GM23338 (cell line): Measurements from ENCODE around the gene CCR5. TPM values are rescaled to one million over a fixed set of nuclear protein-coding genes. Genes with fewer than 3 reads are reported as not detected.
A peak's percentile ranks its signal among the peaks of the same experiment; 100 is the strongest.

ENCODE experiments used
- ATAC-seq: fragments of 200-7000 bp; cut with Tn5 transposase; 3 replicates; pipeline ENCODE4 v1.9.1; 2020
- DNase-seq: peaks from one replicate; pipeline ENCODE4 v3.0.0-alpha.2; 2015; ENCODE audit warnings: low spot score
- H2AFZ ChIP-seq: fragments of 200-600 bp; sonication (generic); 2 replicates; pipeline ENCODE4 v1.8.0; 2016; ENCODE audit warnings: antibody characterized with exemption, mild to moderate bottlenecking, moderate library complexity
- H3F3A ChIP-seq: fragments of 200-600 bp; sonication (generic); replicated peaks from 2 replicates; pipeline ENCODE4 v1.8.0; 2017; ENCODE audit warnings: antibody characterized with exemption, mixed run types, low read depth
- H3K27ac ChIP-seq: fragments of 200-600 bp; sonication (generic); 2 replicates; pipeline ENCODE4 v1.6.1; 2016; ENCODE audit warnings: low read depth
- H3K27me3 ChIP-seq: fragments of 200-600 bp; sonication (generic); 2 replicates; pipeline ENCODE4 v1.8.0; 2016; ENCODE audit warnings: mild to moderate bottlenecking, mixed run types, moderate library complexity; ENCODE audit not compliant: insufficient read depth
- H3K36me3 ChIP-seq: fragments of 200-600 bp; sonication (generic); 2 replicates; pipeline ENCODE4 v1.8.0; 2016; ENCODE audit warnings: mild to moderate bottlenecking; ENCODE audit not compliant: insufficient read depth
- H3K4me1 ChIP-seq: fragments of 200-600 bp; sonication (generic); 2 replicates; pipeline ENCODE4 v1.8.0; 2016; ENCODE audit warnings: mild to moderate bottlenecking, moderate library complexity; ENCODE audit not compliant: insufficient read depth
- H3K4me2 ChIP-seq: fragments of 200-600 bp; sonication (generic); 2 replicates; pipeline ENCODE4 v1.7.1; 2017; ENCODE audit warnings: mixed run types
- H3K4me3 ChIP-seq: fragments of 200-600 bp; sonication (generic); 2 replicates; pipeline ENCODE4 v1.6.1; 2016; ENCODE audit warnings: mixed run types
- H3K79me2 ChIP-seq: fragments of 200-600 bp; sonication (generic); replicated peaks from 2 replicates; pipeline ENCODE4 v1.8.0; 2017; ENCODE audit warnings: mild to moderate bottlenecking; ENCODE audit not compliant: insufficient read depth
- H3K9me2 ChIP-seq: fragments of 200-600 bp; sonication (generic); 2 replicates; pipeline ENCODE4 v1.8.0; 2017; ENCODE audit not compliant: insufficient read depth
- H4K20me1 ChIP-seq: fragments of 200-600 bp; sonication (generic); replicated peaks from 2 replicates; pipeline ENCODE4 v1.8.0; 2017; ENCODE audit warnings: mild to moderate bottlenecking; ENCODE audit not compliant: insufficient read depth
- H3K27ac Mint-ChIP-seq: 2 replicates; pipeline ENCODE4 v1.8.0; 2020; ENCODE audit warnings: inconsistent platforms, mild to moderate bottlenecking, moderate library complexity, mixed read lengths
- H3K27me3 Mint-ChIP-seq: 3 replicates; pipeline ENCODE4 v1.8.0; 2022; ENCODE audit warnings: low read depth, mild to moderate bottlenecking, moderate library complexity, mixed read lengths, inconsistent platforms; ENCODE audit not compliant: insufficient read depth, poor library complexity
- H3K36me3 Mint-ChIP-seq: 3 replicates; pipeline ENCODE4 v1.8.0; 2021; ENCODE audit warnings: low read depth, mild to moderate bottlenecking, inconsistent platforms, moderate library complexity, mixed read lengths
- H3K4me1 Mint-ChIP-seq: 3 replicates; pipeline ENCODE4 v1.8.0; 2020; ENCODE audit warnings: mild to moderate bottlenecking, inconsistent platforms, mixed read lengths
- H3K4me3 Mint-ChIP-seq: 3 replicates; pipeline ENCODE4 v1.8.0; 2021; ENCODE audit warnings: moderate library complexity, mild to moderate bottlenecking, inconsistent platforms, mixed read lengths
- H3K9me3 Mint-ChIP-seq: 3 replicates; pipeline ENCODE4 v1.8.0; 2020; ENCODE audit warnings: moderate library complexity, mild to moderate bottlenecking, inconsistent platforms, mixed read lengths
- CREB1 ChIP-seq: fragments of 250-450 bp; sonication (Bioruptor Pico); IDR thresholded peaks from 2 replicates; pipeline ENCODE4 v1.5.0; 2020; ENCODE audit warnings: low read depth, mild to moderate bottlenecking, moderate library complexity
- CTCF ChIP-seq, 2 experiments: fragments of 200-600 bp in 1 of 2; sonication (generic) in 1 of 2; conservative IDR thresholded peaks; 2 replicates each; pipeline versions ENCODE4 v1.5.1 to v1.6.1; 2016 to 2017; ENCODE audit warnings: antibody characterized with exemption in 2 of 2, low read depth in 2 of 2, mild to moderate bottlenecking in 2 of 2, moderate library complexity in 1 of 2
- EZH2 ChIP-seq: fragments of 200-600 bp; sonication (generic); IDR thresholded peaks from one replicate; pipeline ENCODE4 v1.8.0; 2017; ENCODE audit warnings: antibody characterized with exemption, mild to moderate bottlenecking, low read depth; ENCODE audit not compliant: unreplicated experiment
- EZH2phosphoT487 ChIP-seq: fragments of 200-600 bp; sonication (generic); IDR thresholded peaks from one replicate; pipeline ENCODE4 v1.8.1; 2018; ENCODE audit warnings: antibody characterized with exemption; ENCODE audit not compliant: unreplicated experiment
- JUNB ChIP-seq: IDR thresholded peaks from one replicate; pipeline ENCODE4 v1.6.1; 2016; ENCODE audit warnings: antibody characterized with exemption; ENCODE audit not compliant: unreplicated experiment
- NANOG ChIP-seq: IDR thresholded peaks from 2 replicates; pipeline ENCODE4 v1.6.1; 2016; ENCODE audit warnings: antibody characterized with exemption, borderline replicate concordance
- POLR2AphosphoS5 ChIP-seq: IDR thresholded peaks from 2 replicates; pipeline ENCODE4 v1.6.1; 2016; ENCODE audit warnings: antibody characterized with exemption, low read depth
- REST ChIP-seq: IDR thresholded peaks from one replicate; pipeline ENCODE4 v1.6.1; 2018; ENCODE audit warnings: antibody characterized with exemption; ENCODE audit not compliant: unreplicated experiment
- STAT1 ChIP-seq: IDR thresholded peaks from one replicate; pipeline ENCODE4 v1.6.1; 2016; ENCODE audit warnings: antibody characterized with exemption; ENCODE audit not compliant: unreplicated experiment
- ZNF114 ChIP-seq: fragments of 250-450 bp; sonication (Bioruptor Pico); IDR thresholded peaks from 2 replicates; pipeline ENCODE4 v1.5.0; 2020; ENCODE audit warnings: mild to moderate bottlenecking, moderate library complexity
- ZNF331 ChIP-seq: fragments of 250-450 bp; sonication (Bioruptor Pico); IDR thresholded peaks from 2 replicates; pipeline ENCODE4 v1.5.0; 2020; ENCODE audit warnings: low read depth, mild to moderate bottlenecking, moderate library complexity
- polyA plus RNA-seq: library from polyadenylated mRNA; unstranded; fragments of >200 nt; fragmentation: Nextera tagmentation; extraction: Ambion mirVana; gene quantifications from 2 replicates; pipeline ENCODE4 v1.2.1, GENCODE V29; 2016
- total RNA-seq: library from RNA; depleted of rRNA; stranded (reverse); fragments of >200 nt; shearing (Covaris generic); gene quantifications from 2 replicates; pipeline ENCODE4 v1.2.3, GENCODE V29; 2014

The CCR5 gene
- total and polyA plus RNA-seq, 2 experiments from 2014 or later: not detected

DNA sequence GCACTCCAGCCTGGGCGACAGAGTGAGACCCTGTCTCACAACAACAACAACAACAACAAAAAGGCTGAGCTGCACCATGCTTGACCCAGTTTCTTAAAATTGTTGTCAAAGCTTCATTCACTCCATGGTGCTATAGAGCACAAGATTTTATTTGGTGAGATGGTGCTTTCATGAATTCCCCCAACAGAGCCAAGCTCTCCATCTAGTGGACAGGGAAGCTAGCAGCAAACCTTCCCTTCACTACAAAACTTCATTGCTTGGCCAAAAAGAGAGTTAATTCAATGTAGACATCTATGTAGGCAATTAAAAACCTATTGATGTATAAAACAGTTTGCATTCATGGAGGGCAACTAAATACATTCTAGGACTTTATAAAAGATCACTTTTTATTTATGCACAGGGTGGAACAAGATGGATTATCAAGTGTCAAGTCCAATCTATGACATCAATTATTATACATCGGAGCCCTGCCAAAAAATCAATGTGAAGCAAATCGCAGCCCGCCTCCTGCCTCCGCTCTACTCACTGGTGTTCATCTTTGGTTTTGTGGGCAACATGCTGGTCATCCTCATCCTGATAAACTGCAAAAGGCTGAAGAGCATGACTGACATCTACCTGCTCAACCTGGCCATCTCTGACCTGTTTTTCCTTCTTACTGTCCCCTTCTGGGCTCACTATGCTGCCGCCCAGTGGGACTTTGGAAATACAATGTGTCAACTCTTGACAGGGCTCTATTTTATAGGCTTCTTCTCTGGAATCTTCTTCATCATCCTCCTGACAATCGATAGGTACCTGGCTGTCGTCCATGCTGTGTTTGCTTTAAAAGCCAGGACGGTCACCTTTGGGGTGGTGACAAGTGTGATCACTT, 2.0 kb downstream of the CCR5 start:
- H3K79me2 ChIP-seq: no peaks in the 10 kb centered on the region
- peak; percentile 52 for DNase-seq
- no peaks in the 10 kb centered on the region for H3K36me3 ChIP-seq
- no peak overlapping the region for H3K4me3 ChIP-seq
- H3K4me1 ChIP-seq: peaks cover 8% of the 10 kb centered on the region
- peak; percentile 51 for ATAC-seq
- H3K36me3 Mint-ChIP-seq: no peaks in the 10 kb centered on the region; the same call in 2 of the 3 replicates
- no peaks in the 10 kb centered on the region; the same call in 2 of the 3 replicates for H3K9me3 Mint-ChIP-seq
- H3K9me2 ChIP-seq: no peaks in the 10 kb centered on the region
- peak; percentile 67 to 79 for TF ChIP-seq CTCF (conservative IDR thresholded peaks at IDR 0.05; ENCODE audit: low read depth in 2 of 2)
- no peak for TF ChIP-seq ZNF331
- no peak for TF ChIP-seq CREB1 (CRISPR knock-in tag)
- TF ChIP-seq ZNF114 (CRISPR knock-in tag): no peak
- TF ChIP-seq EZH2: no peak
- no peak for TF ChIP-seq POLR2AphosphoS5
- no peak for TF ChIP-seq NANOG
- H3K4me3 Mint-ChIP-seq: no peak overlapping the region
- H3K27me3 Mint-ChIP-seq: no peaks in the 10 kb centered on the region
- no peak overlapping the region for H3K4me2 ChIP-seq
- no peaks in the 10 kb centered on the region; the same call in none of the 2 replicates for H4K20me1 ChIP-seq
- H3F3A ChIP-seq: no peaks in the 10 kb centered on the region
- no peak overlapping the region for H2AFZ ChIP-seq
- no peaks in the 10 kb centered on the region for H3K27me3 ChIP-seq
- no peak overlapping the region for H3K27ac ChIP-seq
- H3K27ac Mint-ChIP-seq: no peak overlapping the region
- H3K4me1 Mint-ChIP-seq: peaks cover 17% of the 10 kb centered on the region

DNA sequence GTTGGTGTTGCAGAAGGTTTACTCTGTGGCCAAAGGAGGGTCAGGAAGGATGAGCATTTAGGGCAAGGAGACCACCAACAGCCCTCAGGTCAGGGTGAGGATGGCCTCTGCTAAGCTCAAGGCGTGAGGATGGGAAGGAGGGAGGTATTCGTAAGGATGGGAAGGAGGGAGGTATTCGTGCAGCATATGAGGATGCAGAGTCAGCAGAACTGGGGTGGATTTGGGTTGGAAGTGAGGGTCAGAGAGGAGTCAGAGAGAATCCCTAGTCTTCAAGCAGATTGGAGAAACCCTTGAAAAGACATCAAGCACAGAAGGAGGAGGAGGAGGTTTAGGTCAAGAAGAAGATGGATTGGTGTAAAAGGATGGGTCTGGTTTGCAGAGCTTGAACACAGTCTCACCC, 4.0 kb downstream of the CCR5 start:
- no peaks in the 10 kb centered on the region for H3K36me3 ChIP-seq
- H3K27ac Mint-ChIP-seq: no peak overlapping the region
- no peaks in the 10 kb centered on the region; the same call in 2 of the 3 replicates for H3K36me3 Mint-ChIP-seq
- no peak overlapping the region for H2AFZ ChIP-seq
- no peak overlapping the region for H3K4me2 ChIP-seq
- no peak overlapping the region for H3K4me3 ChIP-seq
- DNase-seq: no peak
- H3K27me3 Mint-ChIP-seq: peaks cover 2% of the 10 kb centered on the region
- TF ChIP-seq JUNB (no peak), EZH2phosphoT487 (no peak), STAT1 (no peak), EZH2 (no peak), POLR2AphosphoS5 (no peak), NANOG (no peak), CREB1 (CRISPR knock-in tag) (no peak), REST (no peak)
- H3K27ac ChIP-seq: no peak overlapping the region
- H3K4me1 ChIP-seq: peaks cover 8% of the 10 kb centered on the region
- H3K79me2 ChIP-seq: no peaks in the 10 kb centered on the region
- H3F3A ChIP-seq: no peaks in the 10 kb centered on the region
- H3K9me3 Mint-ChIP-seq: peaks cover 2% of the 10 kb centered on the region; the same call in 2 of the 3 replicates
- H3K4me1 Mint-ChIP-seq: peaks cover 17% of the 10 kb centered on the region
- no peaks in the 10 kb centered on the region for H3K9me2 ChIP-seq
- H3K27me3 ChIP-seq: no peaks in the 10 kb centered on the region
- no peak overlapping the region for H3K4me3 Mint-ChIP-seq
- no peak for ATAC-seq
- no peaks in the 10 kb centered on the region; the same call in none of the 2 replicates for H4K20me1 ChIP-seq
